GM12875 (cell line): Measurements from ENCODE around the gene STK32C.

Experiments used
- H3K4me3 ChIP-seq: one replicate; pipeline ENCODE4 v1.5.1; 2011; ENCODE audit warnings: low read depth, low read length, control low read depth
- TF ChIP-seq, protein P1 (sequence below): IDR thresholded peaks from 2 replicates; pipeline ENCODE4 v1.5.1; 2011; ENCODE audit warnings: low read depth, mild to moderate bottlenecking, control low read depth, inconsistent platforms, low read length, moderate library complexity, borderline replicate concordance; ENCODE audit not compliant: insufficient read depth

The STK32C gene

GRCh38 chr10:132204781-132205473, 102.8 kb downstream of the STK32C start:
- TF ChIP-seq, protein P1, sequence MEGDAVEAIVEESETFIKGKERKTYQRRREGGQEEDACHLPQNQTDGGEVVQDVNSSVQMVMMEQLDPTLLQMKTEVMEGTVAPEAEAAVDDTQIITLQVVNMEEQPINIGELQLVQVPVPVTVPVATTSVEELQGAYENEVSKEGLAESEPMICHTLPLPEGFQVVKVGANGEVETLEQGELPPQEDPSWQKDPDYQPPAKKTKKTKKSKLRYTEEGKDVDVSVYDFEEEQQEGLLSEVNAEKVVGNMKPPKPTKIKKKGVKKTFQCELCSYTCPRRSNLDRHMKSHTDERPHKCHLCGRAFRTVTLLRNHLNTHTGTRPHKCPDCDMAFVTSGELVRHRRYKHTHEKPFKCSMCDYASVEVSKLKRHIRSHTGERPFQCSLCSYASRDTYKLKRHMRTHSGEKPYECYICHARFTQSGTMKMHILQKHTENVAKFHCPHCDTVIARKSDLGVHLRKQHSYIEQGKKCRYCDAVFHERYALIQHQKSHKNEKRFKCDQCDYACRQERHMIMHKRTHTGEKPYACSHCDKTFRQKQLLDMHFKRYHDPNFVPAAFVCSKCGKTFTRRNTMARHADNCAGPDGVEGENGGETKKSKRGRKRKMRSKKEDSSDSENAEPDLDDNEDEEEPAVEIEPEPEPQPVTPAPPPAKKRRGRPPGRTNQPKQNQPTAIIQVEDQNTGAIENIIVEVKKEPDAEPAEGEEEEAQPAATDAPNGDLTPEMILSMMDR, result no peak
- H3K4me3 ChIP-seq, result no peak overlapping the region

GRCh38 chr10:132204078-132204780, 103.5 kb downstream of the STK32C start:
- H3K4me3 ChIP-seq, result no peak overlapping the region
- TF ChIP-seq, protein P1, result no peak

DNA sequence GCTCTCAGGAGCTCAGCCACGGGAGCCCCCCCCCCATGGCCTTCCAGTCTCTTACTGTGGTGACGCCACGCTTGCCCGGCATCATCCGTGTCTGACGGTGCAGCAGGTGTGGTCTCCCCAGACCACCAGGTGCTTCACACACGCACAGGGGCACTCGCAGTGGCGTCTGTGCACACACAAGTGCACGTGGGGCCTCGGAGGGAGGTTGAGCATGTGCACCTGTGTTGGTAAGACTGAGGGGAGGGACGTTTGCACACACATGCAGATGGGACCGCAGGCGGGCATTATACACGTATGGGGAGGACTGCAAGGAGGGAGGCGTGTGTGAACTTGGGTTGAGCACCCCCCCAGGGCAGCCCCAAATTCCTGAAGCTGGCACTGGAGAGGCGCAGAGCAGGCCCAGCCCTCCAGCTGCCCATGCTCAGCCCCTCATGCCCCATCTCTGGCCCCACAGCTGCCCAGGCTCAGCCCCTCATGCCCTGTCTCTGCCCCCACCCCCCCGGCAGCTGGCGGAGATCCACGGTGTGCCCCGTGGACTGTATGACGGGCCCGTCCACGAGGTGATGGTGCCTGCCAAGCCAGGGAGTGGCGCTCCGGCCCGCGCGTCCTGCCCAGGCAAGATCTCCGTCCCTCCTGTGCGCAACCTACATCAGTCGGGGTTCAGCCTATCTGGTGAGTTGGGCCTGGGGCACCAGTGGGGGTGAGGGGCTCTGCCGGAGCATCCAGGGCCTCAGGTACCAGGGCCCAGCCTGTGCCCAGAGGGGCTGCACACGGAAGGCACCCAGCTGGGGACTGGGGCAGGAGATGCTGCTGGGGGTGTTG, 104.3 kb downstream of the STK32C start:
- TF ChIP-seq, protein P1, result no peak
- no peak overlapping the region for H3K4me3 ChIP-seq

DNA sequence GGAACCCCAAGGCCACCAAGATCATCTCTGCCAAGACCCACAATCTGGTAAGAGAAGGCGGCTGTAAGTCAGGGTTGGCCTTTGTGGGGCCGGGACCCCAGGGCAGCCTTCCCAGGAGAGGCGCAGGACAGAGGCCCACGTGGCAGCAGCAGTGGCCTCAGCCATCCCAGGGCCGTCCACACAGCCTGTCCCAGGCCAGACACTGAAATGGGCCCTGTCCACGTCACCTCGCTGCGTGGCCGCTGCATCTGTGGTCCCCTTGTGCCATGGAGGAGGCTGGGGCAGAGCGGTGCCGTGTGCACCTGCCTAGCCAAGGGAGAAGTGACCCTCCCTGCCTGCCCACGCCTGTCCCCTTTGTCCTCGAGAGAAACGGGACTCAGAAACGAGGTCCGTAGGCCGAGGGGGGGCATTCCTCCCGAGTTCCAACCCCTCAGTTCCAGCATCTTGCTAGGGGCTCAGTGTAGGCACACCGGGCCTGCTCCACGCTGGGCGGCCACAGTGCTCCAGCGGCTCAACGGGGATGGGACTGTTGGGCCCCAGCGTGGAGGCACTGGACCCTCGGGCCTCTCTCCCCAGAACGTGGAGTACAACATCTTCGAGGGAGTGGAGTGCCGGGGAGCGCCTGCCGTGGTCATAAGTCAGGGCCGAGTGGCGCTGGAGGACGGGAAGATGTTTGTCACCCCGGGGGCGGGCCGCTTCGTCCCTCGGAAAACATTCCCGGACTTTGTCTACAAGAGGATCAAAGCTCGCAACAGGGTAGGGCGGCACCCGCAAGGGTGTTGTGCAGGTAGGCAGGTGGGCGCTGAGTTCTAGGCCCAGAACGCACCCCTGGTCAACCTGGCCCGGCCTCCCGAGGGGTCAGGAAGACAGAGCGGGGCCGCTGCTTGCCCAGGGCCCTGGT, 105.4 kb downstream of the STK32C start:
- no peak overlapping the region for H3K4me3 ChIP-seq
- TF ChIP-seq, protein P1, result no peak

- no peak overlapping the region for H3K4me3 ChIP-seq
- TF ChIP-seq, protein P1, result no peak
These were observed 106.4 kb downstream of the STK32C start for GRCh38 chr10:132201111-132201969.
